Activated T-cell treated with anti-CD3 and anti-CD28 coated beads, Interleukin-2, amount 50 U/mL, for 24 hours (primary cell): ENCODE data around the gene MYO1E.
A peak's percentile ranks its signal among the peaks of the same experiment; 100 is the strongest.
"Not testable (repeated sequence)": the region's sequence is repeated elsewhere in the genome, so short reads cannot be mapped to it uniquely, and the experiment has no call there.

Experiments used
- DNase-seq: peaks from one replicate; pipeline ENCODE4 v3.0.0-alpha.2; 2020
- H3K27ac Mint-ChIP-seq: 2 replicates; pipeline ENCODE4 v1.8.0; 2020; ENCODE audit warnings: mild to moderate bottlenecking, mixed read lengths
- H3K27me3 Mint-ChIP-seq: 2 replicates; pipeline ENCODE4 v1.8.0; 2020; ENCODE audit warnings: mixed read lengths
- H3K36me3 Mint-ChIP-seq: 2 replicates; pipeline ENCODE4 v1.8.0; 2020; ENCODE audit warnings: low read depth, mixed read lengths
- H3K4me1 Mint-ChIP-seq: 2 replicates; pipeline ENCODE4 v1.8.0; 2020; ENCODE audit warnings: low read depth, mixed read lengths
- H3K4me3 Mint-ChIP-seq: 2 replicates; pipeline ENCODE4 v1.8.0; 2020; ENCODE audit warnings: mild to moderate bottlenecking, moderate library complexity, mixed read lengths
- H3K9me3 Mint-ChIP-seq: 2 replicates; pipeline ENCODE4 v1.8.0; 2020; ENCODE audit warnings: mixed read lengths

Gene MYO1E

GRCh38 chr15:59349680-59350420, 22.8 kb downstream of the MYO1E start:
- no peaks in the 10 kb centered on the region for H3K36me3 Mint-ChIP-seq
- no peak overlapping the region for H3K4me3 Mint-ChIP-seq
- peaks cover 30% of the 10 kb centered on the region for H3K27me3 Mint-ChIP-seq
- peaks cover 29% of the 10 kb centered on the region for H3K4me1 Mint-ChIP-seq
- peak overlapping the region; percentile 18 for H3K27ac Mint-ChIP-seq
- H3K9me3 Mint-ChIP-seq, result no peaks in the 10 kb centered on the region
- DNase-seq, result no peak

- H3K36me3 Mint-ChIP-seq, result no peaks in the 10 kb centered on the region
- H3K4me1 Mint-ChIP-seq, result peaks cover 15% of the 10 kb centered on the region
- H3K9me3 Mint-ChIP-seq, result no peaks in the 10 kb centered on the region
- no peak overlapping the region for H3K27ac Mint-ChIP-seq
- no peak for DNase-seq
- H3K4me3 Mint-ChIP-seq, result no peak overlapping the region
- peaks cover 33% of the 10 kb centered on the region for H3K27me3 Mint-ChIP-seq
Measured at GRCh38 chr15:59347915-59348314, 24.8 kb downstream of the MYO1E start.

DNA sequence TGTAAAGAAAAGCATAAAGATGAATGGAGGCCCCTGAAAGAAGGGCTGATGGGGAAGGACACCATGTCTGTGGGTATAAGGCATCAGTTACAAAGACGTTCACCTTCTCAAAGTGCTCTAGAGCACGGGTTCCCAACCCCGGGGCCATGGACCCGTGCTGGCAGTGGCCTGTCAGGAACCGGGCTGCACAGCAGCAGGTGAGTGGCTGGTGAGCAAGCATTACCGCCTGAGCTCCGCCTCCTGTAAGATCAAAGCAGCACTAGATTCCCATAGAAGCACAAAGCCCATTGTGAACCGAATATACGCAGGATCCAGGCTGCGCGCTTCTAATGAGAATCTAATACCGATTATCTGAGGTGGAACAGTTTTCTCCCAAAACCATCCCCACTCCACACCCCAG, 25.7 kb downstream of the MYO1E start:
- H3K4me1 Mint-ChIP-seq, result peaks cover 15% of the 10 kb centered on the region
- H3K27ac Mint-ChIP-seq, result no peak overlapping the region
- H3K9me3 Mint-ChIP-seq, result no peaks in the 10 kb centered on the region
- peaks cover 23% of the 10 kb centered on the region for H3K27me3 Mint-ChIP-seq
- H3K4me3 Mint-ChIP-seq, result no peak overlapping the region
- no peak for DNase-seq
- no peaks in the 10 kb centered on the region for H3K36me3 Mint-ChIP-seq

DNA sequence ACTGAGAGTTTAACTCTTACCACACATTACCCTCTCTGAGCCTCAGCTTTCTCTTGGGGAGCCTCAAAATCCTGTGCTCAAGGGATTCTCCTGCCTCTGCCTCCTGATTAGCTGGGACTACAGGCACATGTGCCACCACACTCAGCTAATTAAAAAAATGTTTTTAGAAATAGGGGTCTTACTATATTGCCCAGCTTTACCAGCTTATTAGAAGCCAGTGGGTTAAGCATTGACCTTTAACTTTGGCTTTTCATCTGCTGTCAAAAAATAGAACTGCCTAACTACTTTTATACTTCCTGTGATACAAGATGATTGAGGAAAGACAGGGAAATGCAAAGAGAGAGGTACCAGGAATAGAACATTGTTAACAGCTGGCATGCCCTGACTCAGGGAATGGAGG, 27.3 kb downstream of the MYO1E start:
- peaks cover 9% of the 10 kb centered on the region for H3K4me1 Mint-ChIP-seq

GRCh38 chr15:59344311-59344710, 28.4 kb downstream of the MYO1E start:
- Mint-ChIP-seq H3K27ac (no peak overlapping the region), H3K4me1 (no peaks in the 10 kb centered on the region), H3K9me3 (no peaks in the 10 kb centered on the region)

More for the DNA sequence above, 27.3 kb downstream of the MYO1E start:
- Mint-ChIP-seq H3K4me3 (no peak overlapping the region), H3K27me3 (peaks cover 16% of the 10 kb centered on the region), H3K9me3 (no peaks in the 10 kb centered on the region), H3K27ac (no peak overlapping the region), H3K36me3 (no peaks in the 10 kb centered on the region)
- no peak for DNase-seq

GRCh38 chr15:59340325-59340724, 32.3 kb downstream of the MYO1E start:
- no peak for DNase-seq
- Mint-ChIP-seq H3K27ac (no peak overlapping the region), H3K36me3 (no peaks in the 10 kb centered on the region), H3K27me3 (peaks cover 10% of the 10 kb centered on the region), H3K4me3 (no peak overlapping the region), H3K4me1 (no peaks in the 10 kb centered on the region), H3K9me3 (no peaks in the 10 kb centered on the region)

More at GRCh38 chr15:59344311-59344710, 28.4 kb downstream of the MYO1E start:
- H3K4me3 Mint-ChIP-seq, result no peak overlapping the region
- peaks cover 17% of the 10 kb centered on the region for H3K27me3 Mint-ChIP-seq
- no peaks in the 10 kb centered on the region for H3K36me3 Mint-ChIP-seq
- no peak for DNase-seq

GRCh38 chr15:59339252-59339672, 33.4 kb downstream of the MYO1E start:
- Mint-ChIP-seq H3K4me1 (no peaks in the 10 kb centered on the region), H3K27me3 (peaks cover 4% of the 10 kb centered on the region), H3K27ac (no peak overlapping the region), H3K9me3 (no peaks in the 10 kb centered on the region), H3K4me3 (no peak overlapping the region), H3K36me3 (no peaks in the 10 kb centered on the region)
- no peak for DNase-seq

- Mint-ChIP-seq H3K9me3 (no peaks in the 10 kb centered on the region), H3K36me3 (no peaks in the 10 kb centered on the region), H3K27me3 (peaks cover 4% of the 10 kb centered on the region), H3K4me3 (no peak overlapping the region), H3K27ac (no peak overlapping the region), H3K4me1 (no peaks in the 10 kb centered on the region)
- DNase-seq, result no peak
Measured at GRCh38 chr15:59338414-59338813, 34.3 kb downstream of the MYO1E start.

DNA sequence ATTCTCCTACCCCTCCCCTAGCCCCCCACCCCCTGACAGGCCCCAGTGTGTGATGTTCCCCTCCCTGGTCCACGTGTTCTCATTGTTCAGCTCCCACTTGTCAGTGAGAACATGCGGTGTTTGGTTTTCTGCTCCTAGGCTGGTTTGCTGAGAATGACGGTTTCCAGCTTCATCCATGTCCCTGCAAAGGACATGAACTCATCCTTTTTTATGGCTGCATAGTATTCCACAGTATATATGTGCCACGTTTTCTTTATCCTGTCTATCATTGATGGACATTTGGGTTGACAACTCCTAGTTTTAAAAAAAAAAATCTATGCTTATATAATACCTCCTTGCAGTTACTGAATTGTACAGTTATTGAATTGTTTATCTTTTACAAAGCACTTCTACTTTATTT, 35.9 kb downstream of the MYO1E start:
- H3K4me1 Mint-ChIP-seq, H3K4me3 Mint-ChIP-seq, DNase-seq, H3K27ac Mint-ChIP-seq, H3K27me3 Mint-ChIP-seq, H3K36me3 Mint-ChIP-seq, H3K9me3 Mint-ChIP-seq: not testable (repeated sequence)

DNA sequence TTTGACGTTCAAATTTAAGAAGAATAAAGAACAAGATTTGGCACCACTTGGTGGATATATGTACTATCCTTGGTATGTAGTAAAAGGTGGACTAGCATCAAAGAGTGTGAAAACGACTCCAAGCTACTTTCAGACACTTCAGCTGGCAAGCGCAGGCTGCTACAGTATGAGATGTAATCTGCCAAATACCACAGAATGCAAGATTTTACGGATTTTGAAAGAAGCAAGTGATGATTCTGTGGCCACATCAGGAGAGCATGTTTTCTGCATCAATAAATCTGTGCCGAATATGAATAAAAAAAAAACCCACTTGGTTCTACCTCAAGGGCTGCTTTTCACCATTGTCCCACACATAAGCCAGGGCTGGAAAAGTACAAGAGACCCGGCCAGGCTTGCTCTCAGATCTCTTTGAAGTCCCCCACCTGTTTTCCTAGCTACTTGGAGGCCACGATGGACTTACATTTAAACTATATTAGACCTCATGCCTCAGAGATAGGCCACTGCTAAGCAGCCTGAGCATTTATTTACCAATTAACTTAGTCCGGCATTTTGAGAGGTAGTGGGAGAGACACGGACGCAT, 37.4 kb downstream of the MYO1E start:
- DNase-seq, result no peak
- H3K27ac Mint-ChIP-seq, result no peak overlapping the region
- H3K4me3 Mint-ChIP-seq, result no peak overlapping the region
- H3K36me3 Mint-ChIP-seq, result no peaks in the 10 kb centered on the region
- no peaks in the 10 kb centered on the region for H3K4me1 Mint-ChIP-seq
- H3K27me3 Mint-ChIP-seq, result peaks cover 9% of the 10 kb centered on the region
- no peaks in the 10 kb centered on the region for H3K9me3 Mint-ChIP-seq

- DNase-seq, result no peak
- H3K36me3 Mint-ChIP-seq, result no peaks in the 10 kb centered on the region
- no peaks in the 10 kb centered on the region for H3K9me3 Mint-ChIP-seq
- no peaks in the 10 kb centered on the region for H3K4me1 Mint-ChIP-seq
- H3K4me3 Mint-ChIP-seq, result no peak overlapping the region
- H3K27me3 Mint-ChIP-seq, result peaks cover 8% of the 10 kb centered on the region
- no peak overlapping the region for H3K27ac Mint-ChIP-seq
Measured at GRCh38 chr15:59334076-59334415, 38.6 kb downstream of the MYO1E start.

- no peak for DNase-seq
- Mint-ChIP-seq H3K36me3 (no peaks in the 10 kb centered on the region), H3K4me1 (no peaks in the 10 kb centered on the region), H3K27me3 (peaks cover 8% of the 10 kb centered on the region), H3K9me3 (no peaks in the 10 kb centered on the region), H3K27ac (no peak overlapping the region), H3K4me3 (no peak overlapping the region)
Measured at GRCh38 chr15:59333401-59334075, 39.1 kb downstream of the MYO1E start.

DNA sequence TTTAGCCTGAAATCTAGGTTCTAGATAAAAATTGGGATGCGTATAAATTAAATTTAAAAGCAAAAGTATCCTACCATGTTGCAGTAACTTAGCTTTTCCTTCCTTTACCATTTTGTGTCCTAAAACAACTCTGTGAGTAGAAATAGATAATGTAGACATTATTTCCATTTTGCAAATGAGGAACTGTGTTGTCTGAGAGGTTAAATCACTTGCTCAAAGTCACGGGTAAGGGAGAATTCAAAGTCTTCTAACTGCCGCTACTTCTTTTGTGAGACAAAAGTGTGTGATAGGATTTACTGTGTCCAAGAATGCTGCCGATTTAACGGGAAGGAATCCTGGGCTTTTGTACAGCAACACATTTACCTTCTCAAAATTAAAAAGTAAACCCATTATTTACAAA, 40.7 kb downstream of the MYO1E start:
- Mint-ChIP-seq H3K4me1 (peaks cover 5% of the 10 kb centered on the region), H3K9me3 (no peaks in the 10 kb centered on the region), H3K27ac (no peak overlapping the region), H3K27me3 (peaks cover 8% of the 10 kb centered on the region), H3K36me3 (no peaks in the 10 kb centered on the region), H3K4me3 (no peak overlapping the region)
- no peak for DNase-seq

DNA sequence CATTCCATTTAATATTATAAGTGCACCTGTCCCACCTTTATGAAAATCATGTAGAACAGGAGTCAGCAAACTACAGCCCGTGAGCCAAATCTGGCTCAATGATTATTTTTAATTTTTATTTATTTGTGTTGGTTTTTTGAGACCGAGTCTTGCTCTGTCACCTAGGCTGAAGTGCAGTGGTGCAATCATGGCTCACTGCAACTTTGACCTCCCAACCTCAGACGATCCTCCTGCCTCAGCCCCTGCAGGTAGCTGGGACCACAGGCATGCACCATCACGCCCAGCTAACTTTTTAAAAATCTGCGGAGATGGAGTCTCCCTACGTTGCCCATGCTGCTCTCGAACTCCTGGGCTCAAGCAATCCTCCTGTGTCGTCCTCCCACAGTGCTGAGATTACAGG, 42.0 kb downstream of the MYO1E start:
- Mint-ChIP-seq H3K27ac (no peak overlapping the region), H3K27me3 (peaks cover 8% of the 10 kb centered on the region), H3K4me1 (peaks cover 5% of the 10 kb centered on the region), H3K9me3 (no peaks in the 10 kb centered on the region), H3K36me3 (no peaks in the 10 kb centered on the region), H3K4me3 (no peak overlapping the region)
- no peak for DNase-seq
